ENCODE results near the gene TM9SF4. TPM values are rescaled to one million over a fixed set of nuclear protein-coding genes. Genes with fewer than 3 reads are reported as not detected.
"Not testable (repeated sequence)": the region's sequence is repeated elsewhere in the genome, so short reads cannot be mapped to it uniquely, and the experiment has no call there.

Gene TM9SF4
- total RNA-seq, 4 donors from 2014 or later: 35.5 to 44.8 (median 42.6) TPM

DNA sequence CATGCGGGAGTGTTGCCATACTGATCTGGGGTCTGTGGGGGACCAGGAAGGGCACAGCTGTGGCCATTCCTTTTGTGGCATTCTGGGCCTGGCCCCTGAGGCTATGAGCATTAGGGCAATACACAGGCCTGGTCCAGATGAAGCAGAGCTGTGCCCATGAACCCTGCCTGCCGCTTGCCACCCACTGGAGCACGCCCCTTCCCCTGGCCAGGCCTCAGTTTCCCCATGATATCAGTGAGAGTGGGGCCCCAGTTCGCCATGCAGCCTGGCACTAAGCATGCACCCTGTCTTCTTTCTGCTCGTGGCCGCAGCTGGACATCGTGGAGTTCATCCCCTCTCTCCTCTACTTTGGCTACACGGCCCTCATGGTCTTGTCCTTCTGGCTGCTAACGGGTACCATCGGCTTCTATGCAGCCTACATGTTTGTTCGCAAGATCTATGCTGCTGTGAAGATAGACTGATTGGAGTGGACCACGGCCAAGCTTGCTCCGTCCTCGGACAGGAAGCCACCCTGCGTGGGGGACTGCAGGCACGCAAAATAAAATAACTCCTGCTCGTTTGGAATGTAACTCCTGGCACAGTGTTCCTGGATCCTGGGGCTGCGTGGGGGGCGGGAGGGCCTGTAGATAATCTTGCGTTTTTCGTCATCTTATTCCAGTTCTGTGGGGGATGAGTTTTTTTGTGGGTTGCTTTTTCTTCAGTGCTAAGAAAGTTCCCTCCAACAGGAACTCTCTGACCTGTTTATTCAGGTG is 55.6 kb downstream of the TM9SF4 start:
- Histone ChIP-seq H3K36me3 (peaks cover 0 to 39% (median 17%) of the 10 kb centered on the region in 4 donors), H3K27ac (no peak overlapping the region), H3K27me3 (no peaks in the 10 kb centered on the region), H3K4me3 (no peak overlapping the region), H3K9me3 (no peaks in the 10 kb centered on the region), H3K4me1 (no peaks in the 10 kb centered on the region)
- DNase-seq: no peak
- WGBS, 2 donors (ENCODE audit: low coverage in 1 of 2): 89 to 90% methylated on average over 2 to 21 of the region's 21 CpGs
- intact Hi-C loops (cut with DNase I; ENCODE audit: low total_unique reads) (no loop called here), in situ Hi-C loops (cut with MboI; ENCODE audit: low pct_ligation_motif_present in 1 of 4, low pct_unique_long_range_greater_than_20kb in 1 of 4, low sequenced_read_pairs in 3 of 4) (no loop called here)
- TF ChIP-seq POLR2AphosphoS5 (IDR thresholded peaks at IDR 0.05) (no peak), EP300 (IDR thresholded peaks at IDR 0.05; ENCODE audit: low read depth) (no peak), POLR2A (IDR thresholded peaks at IDR 0.05) (no peak)
- TF ChIP-seq, protein P1, sequence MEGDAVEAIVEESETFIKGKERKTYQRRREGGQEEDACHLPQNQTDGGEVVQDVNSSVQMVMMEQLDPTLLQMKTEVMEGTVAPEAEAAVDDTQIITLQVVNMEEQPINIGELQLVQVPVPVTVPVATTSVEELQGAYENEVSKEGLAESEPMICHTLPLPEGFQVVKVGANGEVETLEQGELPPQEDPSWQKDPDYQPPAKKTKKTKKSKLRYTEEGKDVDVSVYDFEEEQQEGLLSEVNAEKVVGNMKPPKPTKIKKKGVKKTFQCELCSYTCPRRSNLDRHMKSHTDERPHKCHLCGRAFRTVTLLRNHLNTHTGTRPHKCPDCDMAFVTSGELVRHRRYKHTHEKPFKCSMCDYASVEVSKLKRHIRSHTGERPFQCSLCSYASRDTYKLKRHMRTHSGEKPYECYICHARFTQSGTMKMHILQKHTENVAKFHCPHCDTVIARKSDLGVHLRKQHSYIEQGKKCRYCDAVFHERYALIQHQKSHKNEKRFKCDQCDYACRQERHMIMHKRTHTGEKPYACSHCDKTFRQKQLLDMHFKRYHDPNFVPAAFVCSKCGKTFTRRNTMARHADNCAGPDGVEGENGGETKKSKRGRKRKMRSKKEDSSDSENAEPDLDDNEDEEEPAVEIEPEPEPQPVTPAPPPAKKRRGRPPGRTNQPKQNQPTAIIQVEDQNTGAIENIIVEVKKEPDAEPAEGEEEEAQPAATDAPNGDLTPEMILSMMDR (IDR thresholded peaks at IDR 0.05): no peak

DNA sequence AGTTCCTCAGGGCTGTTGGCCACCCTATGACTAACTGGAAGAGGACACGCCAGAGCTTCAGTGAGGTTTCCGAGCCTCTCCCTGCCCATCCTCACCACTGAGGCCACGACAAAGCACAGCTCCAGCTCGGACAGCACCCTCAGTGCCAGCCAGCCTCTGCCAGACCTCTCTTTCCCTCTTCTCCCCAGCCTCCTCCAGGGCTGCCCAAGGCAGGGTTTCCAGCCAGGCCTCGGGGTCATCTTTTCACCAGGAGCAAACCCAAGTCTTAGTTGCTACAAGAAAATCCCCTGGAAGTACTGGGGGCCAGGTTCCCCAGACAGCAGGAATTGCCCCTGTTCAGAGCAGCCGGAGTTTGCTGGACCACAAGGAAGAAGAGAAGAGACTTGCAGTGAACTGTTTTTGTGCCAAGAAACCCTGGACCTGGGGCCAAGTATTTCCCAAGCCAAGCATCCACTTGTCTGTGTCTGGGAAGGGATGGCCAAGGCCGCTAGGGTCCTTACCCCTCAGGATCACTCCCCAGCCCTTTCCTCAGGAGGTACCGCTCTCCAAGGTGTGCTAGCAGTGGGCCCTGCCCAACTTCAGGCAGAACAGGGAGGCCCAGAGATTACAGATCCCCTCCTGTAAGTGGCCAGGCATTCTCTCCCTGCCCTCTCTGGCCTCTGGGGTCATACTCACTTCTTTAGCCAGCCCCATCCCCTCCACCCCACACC is 56.5 kb downstream of the TM9SF4 start:
- H3K36me3 ChIP-seq: peaks cover 0 to 38% (median 16%) of the 10 kb centered on the region in 4 donors

DNA sequence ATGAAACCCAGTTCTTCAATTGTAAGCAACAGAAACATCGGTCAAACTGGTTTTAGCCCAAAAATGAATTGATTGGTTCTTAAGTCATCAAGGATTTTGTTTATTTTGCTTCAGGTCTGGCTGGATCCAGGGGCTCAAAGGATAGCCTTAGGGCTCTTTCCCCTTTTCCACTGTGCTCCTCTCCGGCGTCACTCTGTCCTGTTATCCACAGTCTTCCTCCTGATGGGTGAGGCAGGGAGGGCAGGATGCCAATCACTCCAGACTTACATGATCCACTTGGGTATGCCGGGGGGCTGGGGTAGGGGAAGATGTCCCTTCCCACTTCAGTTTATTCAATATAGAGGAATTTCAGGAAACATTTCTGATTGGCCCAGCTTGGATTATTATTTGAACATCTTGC is 58.0 kb downstream of the TM9SF4 start:
- DNase-seq: no peak
- 95% methylated on average over 4 of the region's 4 CpGs; no CpG with 5 or more reads in 1 of the 2 donors for WGBS, 2 donors (ENCODE audit: low coverage in 1 of 2)
- Histone ChIP-seq H3K27ac (no peak overlapping the region), H3K4me1 (no peaks in the 10 kb centered on the region), H3K36me3 (peaks cover 0 to 22% (median 8%) of the 10 kb centered on the region in 4 donors), H3K27me3 (no peaks in the 10 kb centered on the region), H3K9me3 (no peaks in the 10 kb centered on the region), H3K4me3 (no peak overlapping the region)
- intact Hi-C loops (cut with DNase I; ENCODE audit: low total_unique reads): no loop called here
- in situ Hi-C loops (cut with MboI; ENCODE audit: low pct_ligation_motif_present in 1 of 4, low pct_unique_long_range_greater_than_20kb in 1 of 4, low sequenced_read_pairs in 3 of 4): no loop called here
- no peak for TF ChIP-seq EP300 (IDR thresholded peaks at IDR 0.05; ENCODE audit: low read depth)

More for the DNA sequence above, 56.5 kb downstream of the TM9SF4 start:
- Histone ChIP-seq H3K27ac (no peak overlapping the region), H3K4me1 (no peaks in the 10 kb centered on the region), H3K4me3 (no peak overlapping the region), H3K9me3 (no peaks in the 10 kb centered on the region), H3K27me3 (no peaks in the 10 kb centered on the region)
- intact Hi-C loops (cut with DNase I; ENCODE audit: low total_unique reads): no loop called here
- 79 to 88% methylated on average over 2 to 8 of the region's 8 CpGs for WGBS, 2 donors (ENCODE audit: low coverage in 1 of 2)
- in situ Hi-C loops (cut with MboI; ENCODE audit: low pct_ligation_motif_present in 1 of 4, low pct_unique_long_range_greater_than_20kb in 1 of 4, low sequenced_read_pairs in 3 of 4): no loop called here
- no peak for DNase-seq
- TF ChIP-seq EP300 (IDR thresholded peaks at IDR 0.05; ENCODE audit: low read depth): no peak
- no peak for TF ChIP-seq POLR2A (IDR thresholded peaks at IDR 0.05)
- TF ChIP-seq, protein P1 (IDR thresholded peaks at IDR 0.05): no peak
- TF ChIP-seq POLR2AphosphoS5 (IDR thresholded peaks at IDR 0.05): no peak

DNA sequence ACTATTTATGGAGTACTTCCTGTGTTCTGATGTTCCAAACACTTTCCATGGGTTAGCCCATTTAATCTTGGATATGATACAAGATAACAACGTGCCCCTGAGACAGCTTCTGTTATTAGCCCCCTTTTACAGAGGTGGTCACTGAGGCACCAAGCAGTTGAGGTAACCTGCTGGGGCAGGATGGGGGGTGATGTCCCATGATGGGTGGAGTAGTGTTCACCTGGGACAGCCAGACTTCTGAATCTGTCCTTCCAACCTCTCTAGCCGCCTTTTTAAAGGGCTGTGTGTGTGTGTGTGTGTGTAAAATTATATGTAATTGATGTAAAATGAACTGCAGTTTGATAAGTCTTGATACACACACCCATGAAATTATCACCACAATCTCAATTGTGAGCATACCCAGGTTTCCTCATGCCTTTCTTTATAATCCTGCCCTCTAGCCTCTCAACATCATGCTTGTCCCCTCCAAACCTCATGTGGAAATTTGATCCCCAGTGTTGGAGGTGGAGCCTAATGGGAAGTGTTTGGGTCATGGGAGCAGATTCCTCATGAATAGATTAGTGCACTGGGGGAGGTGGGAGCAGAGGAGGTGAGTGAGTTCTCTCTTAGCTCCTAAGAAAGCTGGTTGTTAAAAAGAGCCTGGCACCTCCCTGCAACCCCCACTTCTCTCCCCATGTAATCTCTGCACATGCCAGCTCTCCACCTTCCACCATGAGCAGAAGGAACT is 58.8 kb downstream of the TM9SF4 start:
- in situ Hi-C loops (cut with MboI; ENCODE audit: low pct_ligation_motif_present in 1 of 4, low pct_unique_long_range_greater_than_20kb in 1 of 4, low sequenced_read_pairs in 3 of 4) (no loop called here), intact Hi-C loops (cut with DNase I; ENCODE audit: low total_unique reads) (no loop called here)
- DNase-seq: no peak

DNA sequence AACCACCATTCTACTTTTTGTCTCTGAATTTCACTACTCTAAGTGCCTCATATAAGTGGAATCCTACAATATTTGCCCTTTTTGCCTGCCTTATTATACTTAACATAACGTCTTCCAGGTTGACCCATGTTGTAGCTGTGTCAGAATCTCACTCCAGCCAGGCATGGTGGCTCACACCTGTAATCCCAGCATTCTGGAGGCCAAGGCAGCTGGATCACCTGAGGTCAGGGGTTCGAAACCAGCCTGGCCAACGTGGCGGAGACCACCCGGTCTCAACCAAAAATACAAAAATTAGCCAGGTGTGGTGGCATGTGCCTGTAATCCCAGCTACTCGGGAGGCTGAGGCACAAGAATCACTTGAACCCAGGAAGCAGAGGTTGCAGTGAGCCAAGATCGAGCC is 68.2 kb downstream of the TM9SF4 start:
- intact Hi-C loops (cut with DNase I; ENCODE audit: low total_unique reads); H3K4me1 ChIP-seq; H3K27me3 ChIP-seq; in situ Hi-C loops (cut with MboI; ENCODE audit: low pct_ligation_motif_present in 1 of 4, low pct_unique_long_range_greater_than_20kb in 1 of 4, low sequenced_read_pairs in 3 of 4); H3K27ac ChIP-seq; DNase-seq; H3K9me3 ChIP-seq; H3K4me3 ChIP-seq; H3K36me3 ChIP-seq: not testable (repeated sequence)
- 83 to 95% methylated on average over 1 to 7 of the region's 7 CpGs for WGBS, 2 donors (ENCODE audit: low coverage in 1 of 2)

More for the DNA sequence above, 58.8 kb downstream of the TM9SF4 start:
- TF ChIP-seq POLR2AphosphoS5 (IDR thresholded peaks at IDR 0.05): no peak
- TF ChIP-seq, protein P1 (IDR thresholded peaks at IDR 0.05): no peak
- TF ChIP-seq POLR2A (IDR thresholded peaks at IDR 0.05): no peak
- TF ChIP-seq EP300 (IDR thresholded peaks at IDR 0.05; ENCODE audit: low read depth): no peak
- Histone ChIP-seq H3K4me3 (no peak overlapping the region), H3K27ac (no peak overlapping the region), H3K36me3 (peaks cover 0 to 19% (median 7%) of the 10 kb centered on the region in 4 donors), H3K4me1 (no peaks in the 10 kb centered on the region), H3K9me3 (no peaks in the 10 kb centered on the region), H3K27me3 (no peaks in the 10 kb centered on the region)
- 56 to 80% methylated on average over 2 of the region's 2 CpGs for WGBS, 2 donors (ENCODE audit: low coverage in 1 of 2)

All from transverse colon (tissue), 4 donors.